HEK293T (cell line): ENCODE measurements around the gene RABGAP1L.

Source experiments
- BHLHE40 ChIP-seq: fragments of 450-650 bp; IDR thresholded peaks from 2 replicates; pipeline ENCODE4 v1.6.1; 2016; ENCODE audit warnings: mild to moderate bottlenecking, moderate library complexity, borderline replicate concordance
- CTBP1 ChIP-seq: fragments of 450-650 bp; IDR thresholded peaks from 2 replicates; pipeline ENCODE4 v1.6.1; 2016; ENCODE audit warnings: borderline replicate concordance
- ELF4 ChIP-seq: fragments of 450-650 bp; IDR thresholded peaks from 2 replicates; pipeline ENCODE4 v1.6.1; 2017; ENCODE audit warnings: antibody characterized with exemption
- FOXA1 ChIP-seq: fragments of 450-650 bp; IDR thresholded peaks from 2 replicates; pipeline ENCODE4 v1.6.1; 2016; ENCODE audit warnings: mild to moderate bottlenecking
- FOXK2 ChIP-seq: fragments of 450-650 bp; IDR thresholded peaks from 2 replicates; pipeline ENCODE4 v1.6.1; 2016; ENCODE audit warnings: mild to moderate bottlenecking
- FOXM1 ChIP-seq: fragments of 450-650 bp; IDR thresholded peaks from 2 replicates; pipeline ENCODE4 v1.6.1; 2017; ENCODE audit warnings: mild to moderate bottlenecking, borderline replicate concordance
- HDGF ChIP-seq: fragments of 450-650 bp; IDR thresholded peaks from 2 replicates; pipeline ENCODE4 v1.6.1; 2017; ENCODE audit warnings: antibody characterized with exemption, borderline replicate concordance
- NFRKB ChIP-seq: fragments of 450-650 bp; IDR thresholded peaks from 2 replicates; pipeline ENCODE4 v1.6.1; 2016; ENCODE audit warnings: mild to moderate bottlenecking, moderate library complexity
- PKNOX1 ChIP-seq: fragments of 450-650 bp; IDR thresholded peaks from 2 replicates; pipeline ENCODE4 v1.6.1; 2016
- SP1 ChIP-seq: fragments of 450-650 bp; IDR thresholded peaks from 2 replicates; pipeline ENCODE4 v1.6.1; 2017
- SUZ12 ChIP-seq: fragments of 450-650 bp; IDR thresholded peaks from 2 replicates; pipeline ENCODE4 v1.6.1; 2016; ENCODE audit warnings: mild to moderate bottlenecking
- TARDBP ChIP-seq: fragments of 450-650 bp; IDR thresholded peaks from 2 replicates; pipeline ENCODE4 v1.6.1; 2016
- ZNF384 ChIP-seq: fragments of 450-650 bp; IDR thresholded peaks from 2 replicates; pipeline ENCODE4 v1.6.1; 2016

GRCh38 chr1:174884566-174884965 lies 725.2 kb downstream of the RABGAP1L start:
- TF ChIP-seq FOXK2 (no peak), TARDBP (no peak), FOXM1 (no peak), ZNF384 (no peak), SP1 (no peak), BHLHE40 (no peak), NFRKB (no peak), FOXA1 (no peak), PKNOX1 (no peak), CTBP1 (no peak), ELF4 (no peak), HDGF (no peak), SUZ12 (no peak)
